Suprapubic skin (tissue), 3 donors: ENCODE data around the gene TGFBRAP1.

Experiments used
- CTCF ChIP-seq, 2 donors: fragments of 200-600 bp in 1 of 2; fragments of 450-650 bp in 1 of 2; sonication (generic) in 1 of 2; IDR thresholded peaks; one replicate each; pipeline ENCODE4 v1.5.1; 2016 to 2019; ENCODE audit warnings: antibody characterized with exemption in 2 of 2, mild to moderate bottlenecking in 1 of 2, moderate library complexity in 1 of 2
- POLR2A ChIP-seq, 2 donors: fragments of 450-650 bp; IDR thresholded peaks; one replicate each; pipeline ENCODE4 v1.6.1; 2017; ENCODE audit warnings: antibody characterized with exemption in 2 of 2, mild to moderate bottlenecking in 2 of 2, moderate library complexity in 2 of 2

- TF ChIP-seq POLR2A (IDR thresholded peaks at IDR 0.05) (no peak), CTCF (IDR thresholded peaks at IDR 0.05) (no peak)
These were observed 22.0 kb downstream of the TGFBRAP1 start for GRCh38 chr2:105307550-105307949.
